HepG2 (cell line): ENCODE measurements around the gene CCT3. TPM values are rescaled to one million over a fixed set of nuclear protein-coding genes. Genes with fewer than 3 reads are reported as not detected.
A peak's percentile ranks its signal among the peaks of the same experiment; 100 is the strongest.

Experiments used
- ASH2L ChIP-seq: fragments of 300-600, 200-600 bp; sonication (generic); IDR thresholded peaks from 2 replicates; pipeline ENCODE4 v1.7.0; 2017; ENCODE audit warnings: low read depth, mild to moderate bottlenecking, moderate library complexity, mixed read lengths, low read length; ENCODE audit not compliant: insufficient read length
- ETV5 ChIP-seq: IDR thresholded peaks from 2 replicates; pipeline ENCODE4 v1.6.1; 2018; ENCODE audit warnings: missing biosample characterization, missing genetic modification reagents, inconsistent platforms, borderline replicate concordance
- GFI1 ChIP-seq: sonication (generic); formaldehyde crosslinking; IDR thresholded peaks from 2 replicates; pipeline ENCODE4 v1.5.0; 2020; ENCODE audit warnings: missing genetic modification reagents, mild to moderate bottlenecking, borderline replicate concordance
- GMEB2 ChIP-seq: IDR thresholded peaks from 2 replicates; pipeline ENCODE4 v1.6.1; 2016; ENCODE audit warnings: missing biosample characterization, missing genetic modification reagents, low read depth
- MNT ChIP-seq: fragments of 450-650 bp; IDR thresholded peaks from 2 replicates; pipeline ENCODE4 v1.6.1; 2016
- MXI1 ChIP-seq: IDR thresholded peaks from 3 replicates; pipeline ENCODE4 v1.6.1; 2012; ENCODE audit warnings: low read depth, low read length, inconsistent platforms, borderline replicate concordance
- NR2C2 ChIP-seq: sonication (generic); formaldehyde crosslinking; IDR thresholded peaks from 2 replicates; pipeline ENCODE4 v1.4.0; 2020; ENCODE audit warnings: missing genetic modification reagents, mild to moderate bottlenecking, moderate library complexity, borderline replicate concordance
- SIN3A ChIP-seq: IDR thresholded peaks from 2 replicates; pipeline ENCODE4 v1.6.1; 2011; ENCODE audit warnings: low read depth, mild to moderate bottlenecking, control low read depth, low read length, borderline replicate concordance
- SIX1 ChIP-seq: sonication (generic); formaldehyde crosslinking; IDR thresholded peaks from 2 replicates; pipeline ENCODE4 v1.4.0; 2020; ENCODE audit warnings: missing genetic modification reagents, borderline replicate concordance
- SOX5 ChIP-seq: IDR thresholded peaks from 2 replicates; pipeline ENCODE4 v1.6.1; 2016; ENCODE audit warnings: borderline replicate concordance
- SOX6 ChIP-seq, 2 experiments: fragments of 450-650 bp in 1 of 2; sonication (generic) in 1 of 2; formaldehyde crosslinking in 1 of 2; IDR thresholded peaks; 2 replicates each; pipeline versions ENCODE4 v1.4.0 to v1.6.1; 2017 to 2020; ENCODE audit warnings: antibody characterized with exemption in 1 of 2, mild to moderate bottlenecking in 1 of 2, missing genetic modification reagents in 1 of 2
- TFAP4 ChIP-seq: sonication (generic); IDR thresholded peaks from 2 replicates; pipeline ENCODE4 v1.6.1; 2016; ENCODE audit warnings: low read depth, borderline replicate concordance
- ZMYM2 ChIP-seq: sonication (generic); formaldehyde crosslinking; IDR thresholded peaks from 2 replicates; pipeline ENCODE4 v1.8.0; 2022; ENCODE audit warnings: mild to moderate bottlenecking, missing genetic modification reagents
- ZNF512 ChIP-seq: sonication (generic); formaldehyde crosslinking; IDR thresholded peaks from 2 replicates; pipeline ENCODE4 v1.4.0; 2020; ENCODE audit warnings: mild to moderate bottlenecking, missing genetic modification reagents
- ZNF563 ChIP-seq: sonication (generic); formaldehyde crosslinking; IDR thresholded peaks from 2 replicates; pipeline ENCODE4 v1.8.0; 2022; ENCODE audit warnings: mild to moderate bottlenecking, moderate library complexity, missing genetic modification reagents
- ZNF747 ChIP-seq: sonication (generic); formaldehyde crosslinking; IDR thresholded peaks from 2 replicates; pipeline ENCODE4 v1.8.1; 2023; ENCODE audit warnings: missing genetic modification reagents, mild to moderate bottlenecking, borderline replicate concordance
- ZNF772 ChIP-seq: sonication (generic); formaldehyde crosslinking; IDR thresholded peaks from 2 replicates; pipeline ENCODE4 v1.5.0; 2020; ENCODE audit warnings: mild to moderate bottlenecking, missing genetic modification reagents
- polyA plus RNA-seq, 8 experiments: library from polyadenylated mRNA; depleted of rRNA in 3 of 8; stranded (reverse) in 7 of 8; unstranded in 1 of 8; fragments of >200 nt; fragmentation: Illumina TruSeq in 4 of 8; extraction: Trizol in 4 of 8; gene quantifications; 2 replicates each; pipeline versions ENCODE4 v1.2.1 to v1.2.3, GENCODE V29; 2011 to 2016; ENCODE audit warnings: low read depth in 4 of 8, missing spikeins in 1 of 8, mixed read lengths in 1 of 8; ENCODE audit not compliant: insufficient read depth in 1 of 8
- total RNA-seq, 5 experiments: library from RNA; depleted of rRNA; stranded (reverse); fragments of >200 nt; fragmentation: Illumina TruSeq; extraction: Trizol; gene quantifications; 2 replicates each; pipeline ENCODE4 v1.2.3, GENCODE V29; 2016; ENCODE audit warnings: low read depth in 1 of 5

The CCT3 gene
- total and polyA plus RNA-seq, 2 of the 13 experiments (the other 11 are each of a cell fraction or from before 2014, with no cell fraction given): 319 to 615 TPM

- TF ChIP-seq ETV5 (no peak), SOX5 (peak; percentile 8; the same call in 1 of the 2 replicates), TFAP4 (no peak), ASH2L (peak; percentile 8), ZMYM2 (no peak), SIN3A (peak; percentile 33; the same call in 1 of the 2 replicates), ZNF772 (no peak), ZNF563 (0 out of 2 replicates have a peak, but pooled peaks have one; percentile 16), NR2C2 (CRISPR knock-in tag) (peak; percentile 26; the same call in 1 of the 2 replicates), ZNF747 (CRISPR knock-in tag) (no peak), GFI1 (CRISPR knock-in tag) (no peak), ZNF512 (CRISPR knock-in tag) (no peak), SIX1 (CRISPR knock-in tag) (peak; percentile 87), MXI1 (no peak), MNT (no peak), SOX6 (IDR thresholded peaks at IDR 0.05) (no peak), SOX6 (CRISPR knock-in tag; IDR thresholded peaks at IDR 0.05) (no peak), GMEB2 (CRISPR knock-in tag) (no peak)
Measured at GRCh38 chr1:156367383-156368156, 29.5 kb upstream of the CCT3 start (continued).
